ENCODE measurements around the gene SECISBP2. TPM values are rescaled to one million over a fixed set of nuclear protein-coding genes. Genes with fewer than 3 reads are reported as not detected.

Gene SECISBP2
- polyA plus RNA-seq, 1 donor (not counting 4 experiments of a cell fraction or from before 2014, with no cell fraction given) = 24.3 TPM

GRCh38 chr9:89375191-89375760 lies 57.0 kb downstream of the SECISBP2 start:
- no peak for TF ChIP-seq EZH2 (IDR thresholded peaks at IDR 0.05; ENCODE audit: low read length)
- TF ChIP-seq CTCF (optimal IDR thresholded peaks at IDR 0.05 in 1 of 3, IDR thresholded peaks at IDR 0.05 in 1 of 3, conservative IDR thresholded peaks at IDR 0.05 in 1 of 3; ENCODE audit: extremely low read depth in 1 of 3, insufficient read depth in 2 of 3, low read length in 3 of 3) = peak in 1 of 3 experiments; percentile 4

GRCh38 chr9:89376286-89376685 lies 58.0 kb downstream of the SECISBP2 start:
- DNase-seq (ENCODE audit: low read depth, low spot score) (no peak), FAIRE-seq (no peak)
- Histone ChIP-seq H3K9me1 (ENCODE audit: control insufficient read depth, extremely low read depth, insufficient read depth, low read length) (no peaks in the 10 kb centered on the region), H3K4me1 (ENCODE audit: control insufficient read depth, extremely low read depth, insufficient read depth, low read length) (no peaks in the 10 kb centered on the region), H3K27me3 (ENCODE audit: control insufficient read depth, extremely low read depth, insufficient read depth, low read length) (no peaks in the 10 kb centered on the region), H3K36me3 (ENCODE audit: control insufficient read depth in 2 of 2, extremely low read depth in 1 of 2, insufficient read depth in 2 of 2, low read length in 2 of 2) (no peaks in the 10 kb centered on the region), H3K4me3 (ENCODE audit: control insufficient read depth in 2 of 3, extremely low read depth in 1 of 3, insufficient read depth in 2 of 3, low read depth in 1 of 3, low read length in 3 of 3) (no peak overlapping the region), H2AFZ (ENCODE audit: control insufficient read depth, low read length) (no peak overlapping the region), H3K79me2 (ENCODE audit: control insufficient read depth, insufficient read depth, low read length) (no peaks in the 10 kb centered on the region), H4K20me1 (ENCODE audit: control insufficient read depth, extremely low read depth, insufficient read depth, low read length) (no peaks in the 10 kb centered on the region), H3K9me3 (ENCODE audit: control insufficient read depth, low read depth, low read length) (no peaks in the 10 kb centered on the region), H3K9ac (ENCODE audit: control insufficient read depth, extremely low read depth, insufficient read depth, low read length) (no peak overlapping the region), H3K27ac (ENCODE audit: control insufficient read depth, insufficient read depth, low read length) (no peak overlapping the region), H3K4me2 (ENCODE audit: control insufficient read depth, extremely low read depth, insufficient read depth, low read depth, low read length) (no peak overlapping the region)
- no peak for TF ChIP-seq EZH2 (IDR thresholded peaks at IDR 0.05; ENCODE audit: low read length)
- no peak for TF ChIP-seq CTCF (optimal IDR thresholded peaks at IDR 0.05 in 1 of 3, IDR thresholded peaks at IDR 0.05 in 1 of 3, conservative IDR thresholded peaks at IDR 0.05 in 1 of 3; ENCODE audit: extremely low read depth in 1 of 3, insufficient read depth in 2 of 3, low read length in 3 of 3)
- dilution Hi-C loops (cut with MboI; ENCODE audit: extremely low pct_ligation_motif_present, low sequenced_read_pairs) = no loop called here

More at GRCh38 chr9:89375191-89375760, 57.0 kb downstream of the SECISBP2 start:
- H3K79me2 ChIP-seq (ENCODE audit: control insufficient read depth, insufficient read depth, low read length) = no peaks in the 10 kb centered on the region
- no peak overlapping the region for H3K27ac ChIP-seq (ENCODE audit: control insufficient read depth, insufficient read depth, low read length)
- no peaks in the 10 kb centered on the region for H4K20me1 ChIP-seq (ENCODE audit: control insufficient read depth, extremely low read depth, insufficient read depth, low read length)
- DNase-seq (ENCODE audit: low read depth, low spot score) = no peak
- H3K4me1 ChIP-seq (ENCODE audit: control insufficient read depth, extremely low read depth, insufficient read depth, low read length) = no peaks in the 10 kb centered on the region
- H3K4me3 ChIP-seq (ENCODE audit: control insufficient read depth in 2 of 3, extremely low read depth in 1 of 3, insufficient read depth in 2 of 3, low read depth in 1 of 3, low read length in 3 of 3) = no peak overlapping the region
- no peak overlapping the region for H2AFZ ChIP-seq (ENCODE audit: control insufficient read depth, low read length)
- dilution Hi-C loops (cut with MboI; ENCODE audit: extremely low pct_ligation_motif_present, low sequenced_read_pairs) = no loop called here
- H3K9me3 ChIP-seq (ENCODE audit: control insufficient read depth, low read depth, low read length) = no peaks in the 10 kb centered on the region
- H3K9me1 ChIP-seq (ENCODE audit: control insufficient read depth, extremely low read depth, insufficient read depth, low read length) = no peaks in the 10 kb centered on the region
- no peak overlapping the region for H3K9ac ChIP-seq (ENCODE audit: control insufficient read depth, extremely low read depth, insufficient read depth, low read length)
- no peak for FAIRE-seq
- H3K4me2 ChIP-seq (ENCODE audit: control insufficient read depth, extremely low read depth, insufficient read depth, low read depth, low read length) = no peak overlapping the region
- H3K36me3 ChIP-seq (ENCODE audit: control insufficient read depth in 2 of 2, extremely low read depth in 1 of 2, insufficient read depth in 2 of 2, low read length in 2 of 2) = no peaks in the 10 kb centered on the region
- H3K27me3 ChIP-seq (ENCODE audit: control insufficient read depth, extremely low read depth, insufficient read depth, low read length) = no peaks in the 10 kb centered on the region
